ENCODE measurements around the gene EFCAB14. TPM values are rescaled to one million over a fixed set of nuclear protein-coding genes. Genes with fewer than 3 reads are reported as not detected.
A peak's percentile ranks its signal among the peaks of the same experiment; 100 is the strongest.

Gene EFCAB14
- total and polyA plus RNA-seq, 10 of the 15 experiments (the other 5 are each of a cell fraction or from before 2014, with no cell fraction given): 7.8 to 66.0 (median 41.6) TPM

- TF ChIP-seq ZNF384 (IDR thresholded peaks at IDR 0.05; ENCODE audit: borderline replicate concordance, low read depth, low read length) (no peak), SMARCA5 (IDR thresholded peaks at IDR 0.05) (no peak)
Observed at GRCh38 chr1:46676531-46676930, 42.4 kb downstream of the EFCAB14 start (continued).

- RAD21 ChIA-PET (ENCODE audit: unreplicated experiment): interaction anchor here (1.9 kb wide), 1 partner anchor 8 kb away, joined by 4 read pairs; no protein-coding TSS in a partner anchor
- DNase-seq (ENCODE audit: low read depth, low spot score): no peak
- BruUV-seq (replicated peaks): no TSS peak
Observed at GRCh38 chr1:46675549-46676314, 43.2 kb downstream of the EFCAB14 start.

More at GRCh38 chr1:46675549-46676314, 43.2 kb downstream of the EFCAB14 start:
- Histone ChIP-seq H3K4me1 (ENCODE audit: control insufficient read depth, insufficient read depth, low read length) (peaks cover 8% of the 10 kb centered on the region), H3K36me3 (ENCODE audit: control insufficient read depth in 2 of 2, insufficient read depth in 2 of 2, low read length in 1 of 2) (peaks cover 6 to 15% of the 10 kb centered on the region in 2 experiments), H3K9me3 (replicated peaks; ENCODE audit: control insufficient read depth, insufficient read depth, low read length) (no peaks in the 10 kb centered on the region), H3K27ac (ENCODE audit: control insufficient read depth, insufficient read depth) (peak overlapping the region; percentile 70), H4K20me1 (ENCODE audit: control insufficient read depth, insufficient read depth) (no peaks in the 10 kb centered on the region), H2AFZ (ENCODE audit: control insufficient read depth, low read depth, low read length) (peak overlapping the region; percentile 79), H3K4me2 (ENCODE audit: control insufficient read depth, insufficient read depth) (peak overlapping the region; percentile 32), H3K4me3 (no peak overlapping the region), H3K79me2 (ENCODE audit: control insufficient read depth, insufficient read depth, low read length) (no peaks in the 10 kb centered on the region), H3K9ac (ENCODE audit: control insufficient read depth, insufficient read depth, low read length) (no peak overlapping the region), H3K27me3 (replicated peaks in 1 of 2; ENCODE audit: control insufficient read depth in 2 of 2, insufficient read depth in 2 of 2, low read length in 1 of 2) (no peaks in the 10 kb centered on the region)
- CTCF ChIA-PET: interaction anchor here (0.7 to 2.3 kb wide), 3 partner anchors 8 to 330 kb away, joined by 3 to 9 read pairs (median 3); partner anchors contain the start of gene ATPAF1
- in situ Hi-C loops (cut with MboI) (no loop called here), intact Hi-C loops (cut with micrococcal nuclease; ENCODE audit: unreplicated experiment) (no loop called here)
- POLR2A ChIA-PET: interaction anchor here (1.4 to 1.8 kb wide), 2 partner anchors 8 to 72 kb away, joined by 3 to 6 read pairs; partner anchors contain the start of genes ATPAF1 and MKNK1
- SMC1A ChIA-PET (ENCODE audit: uncharacterized antibody, unreplicated experiment): interaction anchor here (1.1 to 1.5 kb wide), 3 partner anchors 14 to 29 kb away, joined by 3 to 6 read pairs (median 4); no protein-coding TSS in a partner anchor
- WGBS (ENCODE audit: insufficient coverage, insufficient replicate concordance, low lambda C conversion rate, missing lambda C conversion rate): 100% methylated on average over 1 of the region's 1 CpG
- TF ChIP-seq ZNF274 (IDR thresholded peaks at IDR 0.05; ENCODE audit: insufficient read depth, insufficient read length) (no peak), RCOR1 (conservative IDR thresholded peaks at IDR 0.05; ENCODE audit: low read depth, low read length) (no peak), RAD51 (IDR thresholded peaks at IDR 0.05) (no peak), EZH2 (IDR thresholded peaks at IDR 0.05; ENCODE audit: borderline replicate concordance, control insufficient read depth, low read depth, low read length) (no peak), POLR2AphosphoS5 (IDR thresholded peaks at IDR 0.05; ENCODE audit: low read length) (no peak), FOXK2 (IDR thresholded peaks at IDR 0.05) (no peak), YY1 (IDR thresholded peaks at IDR 0.05; ENCODE audit: low read depth, low read length) (no peak), NFXL1 (IDR thresholded peaks at IDR 0.05; ENCODE audit: borderline replicate concordance) (no peak), USF2 (IDR thresholded peaks at IDR 0.05; ENCODE audit: borderline replicate concordance, low read depth, low read length) (no peak), NR2C1 (IDR thresholded peaks at IDR 0.05) (no peak), HSF1 (IDR thresholded peaks at IDR 0.05; ENCODE audit: low read depth, low read length) (no peak), NBN (IDR thresholded peaks at IDR 0.05) (no peak), NR2C2 (IDR thresholded peaks at IDR 0.05; ENCODE audit: borderline replicate concordance, control insufficient read depth, insufficient read length, low read depth) (no peak), TCF7 (IDR thresholded peaks at IDR 0.05; ENCODE audit: borderline replicate concordance) (no peak), GABPA (IDR thresholded peaks at IDR 0.05; ENCODE audit: low read depth) (no peak)
- ATAC-seq (peak; percentile 81), FAIRE-seq (no peak)
